Brain pericyte (primary cell): ENCODE data around the gene ST6GALNAC1.
"Not testable (repeated sequence)": the region's sequence is repeated elsewhere in the genome, so short reads cannot be mapped to it uniquely, and the experiment has no call there.

Experiments
- DNase-seq: peaks from one replicate; pipeline ENCODE4 v3.0.0-alpha.2; 2012; ENCODE audit warnings: low read depth, low spot score

Gene ST6GALNAC1

DNA sequence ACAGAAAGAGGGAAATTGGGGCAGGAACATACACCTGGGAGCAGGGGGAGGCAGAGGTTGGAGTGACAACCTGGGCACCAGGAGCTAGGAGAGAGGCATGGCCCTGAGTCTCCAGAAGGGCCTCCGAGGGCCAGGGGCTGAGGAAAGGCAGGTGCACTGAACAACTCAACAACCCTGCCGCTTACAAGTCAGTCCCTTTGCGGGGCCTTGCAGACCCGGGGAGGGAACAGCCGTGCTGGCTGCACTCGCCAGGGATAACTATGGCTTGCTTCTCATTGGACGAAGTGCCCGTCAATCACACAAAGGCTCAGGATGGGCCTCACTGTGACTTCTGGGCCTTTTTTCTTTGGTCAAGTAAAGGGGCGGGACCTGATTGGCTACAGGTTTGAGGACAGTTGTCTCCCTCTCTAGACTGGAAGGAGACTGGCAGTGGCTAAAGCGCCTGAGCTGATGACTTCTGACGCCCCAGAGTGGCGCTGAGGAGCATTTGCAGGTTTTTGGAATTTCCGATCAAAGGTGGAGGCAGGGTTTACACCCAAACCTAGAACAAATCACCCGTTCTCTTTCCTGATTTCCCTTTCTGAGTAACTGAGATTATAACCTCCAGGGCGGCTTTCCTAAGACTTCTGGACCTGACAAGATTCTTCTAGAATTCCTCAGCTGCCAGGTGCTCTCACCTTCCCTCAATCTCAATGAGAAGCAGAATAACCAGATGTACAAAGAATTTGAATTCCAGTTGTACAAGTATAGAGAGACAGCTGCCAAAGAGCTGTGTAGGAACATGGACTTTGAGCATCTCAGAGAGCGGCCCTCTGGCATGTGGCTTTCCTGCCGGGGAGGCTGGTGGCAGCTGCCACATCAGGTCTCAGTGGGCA is 30.3 kb downstream of the ST6GALNAC1 start:
- no peak for DNase-seq

DNA sequence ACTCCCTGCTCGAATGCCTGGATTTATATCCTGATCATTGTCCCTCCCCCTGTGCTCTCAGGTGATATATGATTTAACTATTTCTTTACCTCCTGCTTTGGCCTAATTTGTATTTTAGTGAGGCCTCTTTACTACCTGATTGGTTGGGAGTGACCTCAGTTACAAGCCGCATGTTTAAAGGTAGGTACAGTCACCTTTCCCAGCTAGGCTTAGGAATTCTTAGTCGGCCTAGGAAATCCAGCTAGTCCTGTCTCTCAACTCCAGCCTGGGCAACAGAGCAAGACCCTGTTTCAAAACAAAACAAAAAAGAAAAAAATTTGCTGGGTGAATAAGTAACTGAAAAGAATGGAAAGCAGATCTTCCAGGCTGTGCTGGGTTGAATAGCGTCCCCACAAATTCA is 31.1 kb downstream of the ST6GALNAC1 start:
- no peak for DNase-seq

DNA sequence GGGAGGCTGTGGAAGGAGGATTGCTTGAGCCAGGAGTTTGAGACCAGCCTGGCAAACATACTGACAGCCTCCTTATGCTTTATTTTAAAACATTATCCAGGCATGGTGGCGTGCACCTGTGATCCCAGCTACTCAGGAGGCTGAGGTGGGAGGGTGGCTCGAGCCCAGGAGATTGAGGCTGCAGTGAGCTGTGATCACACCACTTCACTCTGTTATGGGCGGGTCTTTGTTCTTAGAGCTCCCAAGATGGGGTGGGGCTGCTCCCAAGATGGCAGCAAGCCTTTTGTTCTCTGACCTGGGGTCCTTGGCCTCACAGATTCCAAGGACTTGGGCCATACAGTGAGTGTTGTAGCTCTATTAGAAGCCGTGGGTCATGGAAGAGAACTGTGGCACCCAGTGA is 31.8 kb downstream of the ST6GALNAC1 start:
- DNase-seq: no peak

DNA sequence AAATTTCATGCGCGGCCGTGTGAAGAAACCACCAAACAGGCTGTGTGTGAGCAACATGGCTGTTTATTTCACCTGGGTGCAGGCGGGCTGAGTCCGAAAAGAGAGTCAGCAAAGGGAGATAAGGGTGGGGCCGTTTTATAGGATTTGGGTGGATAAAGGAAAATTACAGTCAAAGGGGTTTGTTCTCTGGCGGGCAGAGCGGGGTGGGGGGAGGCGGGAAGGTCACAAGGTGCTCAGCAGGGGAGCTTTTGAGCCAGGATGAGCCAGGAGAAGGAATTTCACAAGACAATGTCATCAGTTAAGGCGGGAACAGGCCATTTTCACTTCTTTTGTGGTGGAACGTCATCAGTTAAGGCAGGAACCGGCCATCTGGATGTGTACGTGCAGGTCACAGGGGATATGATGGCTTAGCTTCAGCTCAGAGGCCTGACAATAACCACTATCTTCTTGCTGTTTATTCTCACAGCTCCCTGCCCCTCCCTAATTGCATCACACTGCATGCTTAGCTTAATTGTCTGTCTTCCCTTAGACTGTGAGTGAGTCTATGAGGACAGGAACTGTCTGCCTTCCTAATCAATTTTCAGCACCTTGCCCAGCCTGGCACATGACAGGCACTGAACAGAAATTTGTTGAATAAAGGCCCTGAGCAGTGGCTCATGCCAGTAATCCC is 32.3 kb downstream of the ST6GALNAC1 start:
- not testable (repeated sequence) for DNase-seq

DNA sequence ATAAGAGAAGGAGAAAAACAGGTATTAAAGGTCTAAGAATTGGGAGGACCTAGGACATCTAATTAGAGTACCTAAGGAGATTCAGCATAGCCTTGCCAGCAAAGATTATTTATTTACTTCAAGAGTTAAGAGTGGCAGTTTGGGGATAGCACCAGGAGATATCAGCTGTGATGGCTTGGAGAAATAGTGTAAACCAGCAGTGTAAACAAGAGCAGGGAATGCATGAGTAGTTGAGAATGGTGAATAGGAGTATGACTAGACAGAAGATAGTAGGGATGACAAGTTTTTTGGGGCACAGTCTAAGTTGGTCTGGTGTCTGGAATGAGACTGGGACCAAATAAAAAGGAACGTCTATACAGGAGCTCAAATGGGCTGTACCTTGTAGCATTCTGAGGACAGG is 36.9 kb downstream of the ST6GALNAC1 start:
- not testable (repeated sequence) for DNase-seq

DNA sequence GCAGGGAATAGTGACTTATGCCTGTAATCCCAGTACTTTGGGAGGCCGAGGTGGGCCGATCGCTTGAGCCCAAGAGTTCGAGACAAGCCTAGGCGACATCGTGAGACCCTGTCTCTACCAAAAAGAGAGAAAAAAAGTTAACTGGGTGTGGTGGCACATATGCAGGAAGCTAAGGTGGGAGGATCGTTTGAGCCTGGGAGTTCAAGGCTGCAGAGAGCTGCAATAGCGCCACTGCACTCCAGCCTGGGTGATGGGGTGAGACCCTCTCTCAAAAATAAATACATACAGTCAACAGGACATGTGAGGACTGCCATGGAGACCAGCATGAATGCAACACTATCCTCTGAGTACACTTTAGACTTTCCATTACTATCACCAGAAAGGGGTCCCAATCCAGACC is 42.5 kb downstream of the ST6GALNAC1 start:
- DNase-seq: no peak

DNA sequence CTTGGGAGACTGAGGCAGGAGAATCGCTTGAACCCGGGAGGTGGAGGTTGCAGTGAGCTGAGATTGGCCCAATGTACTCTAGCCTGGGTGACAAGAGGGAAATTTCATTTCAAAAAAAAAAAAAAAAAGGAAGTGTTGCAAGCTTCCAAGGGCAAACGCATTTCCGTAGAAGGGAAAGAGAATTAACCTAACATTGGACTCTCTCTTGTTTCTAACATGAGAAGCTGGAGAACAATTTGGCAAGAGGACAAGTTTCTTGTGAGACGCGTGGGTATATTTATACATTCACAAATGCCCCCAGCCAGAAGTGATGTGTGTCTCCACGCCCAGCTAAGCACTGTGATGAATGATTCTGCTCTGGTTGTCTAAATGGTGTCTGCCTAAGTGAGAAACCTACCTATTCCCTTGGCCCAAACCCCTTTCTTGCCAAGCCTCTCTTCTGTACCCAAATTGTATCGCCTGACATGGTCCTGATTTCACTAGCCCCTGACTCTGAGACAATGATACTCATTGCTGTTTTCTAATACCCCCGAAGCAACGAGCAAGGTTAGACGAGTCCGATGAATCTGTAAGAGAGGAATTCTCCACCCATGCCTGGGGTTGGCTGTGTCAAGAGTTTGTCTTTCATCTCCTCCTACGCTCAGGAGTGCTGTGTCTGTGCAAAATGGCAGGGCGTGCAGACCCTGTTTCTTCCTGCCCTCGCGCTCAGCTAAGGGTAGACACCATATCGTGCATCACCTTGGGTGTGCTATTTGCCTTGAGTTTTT is 43.7 kb downstream of the ST6GALNAC1 start:
- DNase-seq: no peak

DNA sequence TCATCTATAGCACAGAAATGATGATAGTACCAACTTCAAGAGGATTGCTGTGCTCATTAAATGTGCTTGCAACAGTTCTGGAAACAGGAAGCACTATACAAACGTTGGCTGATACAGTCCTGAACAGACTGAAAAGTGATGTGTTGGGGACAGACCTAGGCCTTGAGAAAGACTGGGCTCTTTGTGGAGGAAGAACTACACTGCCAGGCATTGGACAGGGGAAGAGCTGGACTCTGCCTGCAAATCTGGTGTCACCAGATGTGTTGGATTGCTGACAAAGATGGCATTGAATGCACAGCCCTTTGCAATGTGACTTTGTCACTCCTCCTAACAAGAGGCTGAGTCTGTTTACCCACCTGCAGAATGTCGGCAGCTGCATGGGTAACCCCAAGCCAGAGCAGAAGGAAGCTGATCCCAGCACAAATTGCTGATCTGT is 45.5 kb downstream of the ST6GALNAC1 start:
- DNase-seq: no peak

DNA sequence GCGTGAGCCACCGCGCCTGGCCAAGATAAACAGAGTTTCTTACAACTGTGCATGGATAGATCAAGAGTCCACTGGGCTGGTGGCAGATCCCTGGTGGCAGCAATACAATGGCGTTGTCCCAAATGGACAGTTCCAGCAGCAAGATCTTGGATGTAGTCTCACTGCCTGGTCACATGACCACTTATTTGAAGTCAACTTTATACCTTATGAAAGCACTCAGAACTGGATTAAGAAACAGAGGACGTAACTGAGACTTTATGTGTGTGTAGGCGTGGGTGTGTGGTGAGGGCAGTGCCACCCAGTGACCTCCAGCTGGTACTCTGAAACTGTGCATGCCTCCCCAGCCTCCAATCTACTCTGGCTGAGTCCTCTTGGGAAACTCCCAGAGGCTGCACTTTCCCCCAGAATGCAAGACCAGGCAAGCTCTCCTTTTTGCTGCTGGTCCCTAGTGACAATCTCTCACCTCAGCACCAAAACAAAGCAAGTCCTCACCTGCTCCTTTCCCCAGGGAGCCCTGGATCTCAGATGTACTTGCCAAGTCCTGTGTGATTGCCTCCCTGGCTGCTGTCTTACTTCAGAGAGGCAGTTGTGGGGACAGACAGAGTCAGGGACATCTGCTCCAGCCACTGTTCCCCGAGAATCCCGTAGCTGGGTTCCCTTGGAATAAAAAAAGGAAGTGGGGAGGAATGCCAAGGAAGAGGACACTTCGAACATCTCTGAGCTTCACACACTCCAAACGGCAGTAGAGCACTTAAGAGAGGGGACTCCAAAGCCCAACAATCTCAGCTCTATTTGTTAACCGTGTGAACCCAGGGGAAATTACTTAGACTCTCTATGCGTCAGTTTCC is 46.2 kb downstream of the ST6GALNAC1 start:
- no peak for DNase-seq

DNA sequence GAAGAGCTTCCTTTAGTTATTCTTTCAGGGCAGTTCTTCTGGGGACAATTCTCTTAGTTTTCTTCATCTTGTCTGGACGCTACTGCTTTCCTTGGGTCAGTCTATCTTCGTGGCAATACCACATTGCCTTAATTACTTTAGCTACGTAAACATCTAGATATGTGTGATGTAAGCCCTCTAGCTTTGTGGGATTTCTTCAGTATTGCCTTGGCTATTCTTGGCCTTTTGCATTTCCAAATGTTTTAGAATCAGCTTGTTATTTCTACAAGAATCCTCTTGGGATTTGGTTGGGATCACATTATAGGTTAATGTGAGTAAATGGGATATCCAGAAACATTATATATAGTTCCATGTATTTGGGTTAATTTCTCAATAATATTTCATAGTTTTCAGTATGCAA is 48.9 kb downstream of the ST6GALNAC1 start:
- DNase-seq: no peak

DNA sequence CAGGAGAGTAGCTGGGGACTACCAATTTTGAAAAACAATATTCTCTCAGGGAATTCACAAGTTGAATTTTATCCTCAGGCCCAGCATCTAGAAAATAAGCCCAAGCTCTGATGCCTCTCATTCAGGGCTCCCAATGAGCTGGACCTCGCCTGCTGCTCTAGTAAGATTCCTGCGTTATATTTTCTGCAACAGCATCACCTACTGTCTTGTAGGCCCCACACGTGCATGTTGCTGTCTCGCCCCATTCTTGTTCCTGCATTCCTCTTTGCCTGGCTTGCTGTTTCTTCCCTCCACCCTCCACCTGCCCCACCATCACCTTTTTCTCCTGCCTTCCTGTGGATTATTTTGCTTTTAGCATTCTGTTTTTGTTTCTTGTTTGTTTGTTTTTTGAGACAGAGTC is 49.6 kb downstream of the ST6GALNAC1 start:
- no peak for DNase-seq

DNA sequence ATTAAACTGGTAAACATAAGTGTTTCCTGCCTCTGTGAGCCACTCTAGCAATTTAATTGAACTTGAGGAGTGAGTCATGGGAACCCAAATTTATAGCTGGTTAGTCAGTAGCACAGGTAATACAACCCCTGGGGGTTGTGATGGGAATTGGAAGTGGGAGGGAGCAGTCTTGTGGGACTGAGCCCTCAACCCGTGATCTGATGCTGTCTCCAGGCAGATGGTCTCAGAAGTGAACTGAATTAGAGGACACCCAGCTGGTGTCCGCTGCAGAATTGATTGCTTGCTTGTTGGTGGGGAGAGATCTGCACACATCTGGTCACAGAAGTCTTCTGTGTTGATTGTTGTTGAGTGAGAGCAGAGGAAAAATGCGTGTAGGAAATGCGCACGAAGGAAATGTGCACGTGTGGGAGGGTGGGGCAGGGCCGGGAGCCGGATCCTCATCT is 50.2 kb downstream of the ST6GALNAC1 start:
- no peak for DNase-seq

DNA sequence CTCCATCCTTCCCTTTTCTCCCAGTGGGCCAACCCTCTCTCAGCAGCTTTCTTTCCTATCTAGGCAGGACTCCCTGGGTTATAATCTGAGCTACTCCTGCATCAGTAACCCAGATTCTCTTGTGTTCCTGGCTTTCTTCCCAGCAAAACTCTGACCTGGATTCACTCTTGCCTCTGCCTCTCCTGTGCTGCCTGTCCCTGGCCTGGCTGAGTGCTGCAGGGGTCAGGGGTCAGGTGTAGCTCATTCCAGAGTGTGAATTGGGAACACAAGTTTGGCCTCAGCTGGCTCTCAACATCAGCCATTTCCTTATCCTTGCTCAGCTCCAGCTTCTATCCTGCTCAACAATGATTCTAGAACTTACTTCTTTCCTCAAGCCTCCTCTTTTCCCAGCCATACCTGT is 55.4 kb downstream of the ST6GALNAC1 start:
- no peak for DNase-seq

DNA sequence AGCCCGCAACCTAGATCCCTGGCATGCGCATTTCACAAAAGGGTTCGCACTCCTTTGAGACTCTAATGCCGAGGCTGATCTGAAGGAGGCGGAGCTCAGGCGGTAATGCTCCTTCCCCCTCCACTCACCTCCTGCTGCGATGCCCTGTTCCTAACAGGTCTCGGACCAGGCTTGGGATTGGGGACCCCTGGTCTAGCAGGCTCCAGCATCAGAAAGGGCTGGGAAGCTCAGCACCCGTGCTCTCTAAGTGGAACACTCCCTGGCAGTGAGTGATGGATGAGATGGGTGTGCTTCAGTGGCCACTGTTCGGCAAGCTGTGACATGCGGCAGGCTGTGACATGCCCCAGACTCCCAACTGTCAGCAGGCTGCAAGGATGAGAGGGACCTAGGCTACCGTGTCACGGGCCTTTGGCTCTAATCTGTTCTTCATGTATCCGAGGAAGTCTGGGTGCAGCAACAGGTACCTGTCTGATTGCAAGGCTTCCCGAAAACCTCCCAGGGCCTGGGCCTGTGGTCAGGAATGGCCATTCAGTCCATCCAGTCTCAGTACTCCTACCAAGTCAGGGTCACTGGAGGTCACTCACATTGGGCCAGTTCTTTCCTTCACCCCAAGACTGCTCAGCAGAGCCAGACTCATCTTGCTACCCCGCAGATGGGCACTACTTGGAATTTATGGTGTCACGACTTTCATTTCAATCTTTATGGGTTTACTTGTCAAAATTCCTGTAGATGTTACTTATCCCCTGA is 56.6 kb downstream of the ST6GALNAC1 start:
- DNase-seq: no peak

DNA sequence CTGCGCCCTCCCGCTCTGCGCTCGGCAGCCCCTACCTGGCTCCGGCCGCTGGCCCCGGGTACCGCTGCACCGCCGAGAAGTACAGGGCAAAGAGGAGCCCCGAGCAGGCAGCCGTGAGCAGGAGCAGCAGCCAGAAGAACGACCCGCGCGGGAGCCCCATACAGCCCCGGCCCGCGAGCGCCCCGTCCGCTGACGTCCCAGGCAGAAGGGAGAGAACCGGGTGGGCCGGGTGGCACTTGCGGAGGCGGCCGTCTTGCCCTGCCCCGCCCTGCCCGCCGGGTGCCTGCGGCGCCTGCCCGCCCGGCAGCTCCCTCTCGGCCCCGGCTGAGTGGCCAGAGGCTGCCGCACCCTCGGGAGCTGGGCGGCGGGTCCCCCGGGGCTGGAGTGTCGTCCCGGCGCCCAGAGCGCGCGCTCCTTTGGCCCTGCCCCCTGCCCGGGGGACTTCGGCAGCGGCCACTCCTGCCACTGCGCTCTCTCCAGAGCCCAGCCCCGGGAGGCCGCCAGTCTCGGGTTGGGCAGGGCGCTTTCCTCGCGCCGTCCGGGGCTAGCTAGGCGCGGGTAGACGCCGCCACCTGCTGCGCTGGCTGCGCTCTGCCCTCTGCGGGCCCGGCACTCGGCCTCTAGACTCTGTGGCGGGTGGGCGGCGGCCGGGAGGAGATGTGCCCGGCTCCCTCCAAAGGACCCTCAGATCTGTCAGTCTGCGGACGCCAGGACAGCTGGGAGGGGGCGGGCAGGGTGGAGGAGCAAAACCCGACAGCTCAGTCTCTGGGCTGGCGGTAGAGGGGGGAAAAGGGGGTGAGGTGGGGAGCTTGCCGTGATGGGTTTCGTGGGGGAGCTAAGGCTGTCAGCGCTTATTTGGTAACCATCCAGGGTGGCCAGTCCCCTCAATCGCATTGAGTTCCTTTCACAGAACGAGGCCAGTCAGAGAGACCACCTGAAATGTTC is 57.6 kb downstream of the ST6GALNAC1 start, which contains the start of gene ST6GALNAC2:
ST6GALNAC2 (minus strand) TSS at position 212 of the 945 bp plus-strand sequence; CDS start at position 160, 52 bp downstream.
- no peak for DNase-seq

DNA sequence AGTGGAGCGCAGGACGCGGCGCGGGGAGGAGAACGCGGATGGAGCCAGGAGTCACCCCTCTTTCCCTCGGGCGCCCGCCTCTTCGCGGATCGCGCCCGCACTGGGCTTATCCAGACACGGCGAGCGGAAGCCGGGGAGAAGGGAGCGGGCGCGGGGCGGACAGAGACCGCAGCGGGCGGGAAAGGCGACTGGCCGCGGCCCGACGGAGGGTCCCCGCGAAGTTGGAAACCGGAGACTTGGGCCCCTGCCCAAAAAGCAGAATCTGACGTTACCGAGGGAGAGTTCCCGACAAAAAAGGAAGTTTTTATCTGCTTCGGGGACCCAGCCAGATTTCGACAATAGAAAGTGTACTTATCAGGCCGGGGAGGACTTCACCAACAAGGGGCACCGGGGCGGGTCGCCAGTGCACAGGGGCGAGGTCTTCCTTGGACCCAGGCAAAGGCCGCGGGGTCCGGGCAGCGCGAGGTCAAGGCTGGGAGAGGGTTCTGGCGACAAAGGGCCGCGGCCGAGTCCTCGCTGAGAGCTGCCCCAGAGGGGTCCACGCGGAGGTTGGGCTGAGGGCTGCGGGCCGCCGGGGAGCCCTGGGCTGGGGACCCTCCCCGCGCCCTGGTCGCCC is 58.4 kb downstream of the ST6GALNAC1 start:
- DNase-seq: no peak

DNA sequence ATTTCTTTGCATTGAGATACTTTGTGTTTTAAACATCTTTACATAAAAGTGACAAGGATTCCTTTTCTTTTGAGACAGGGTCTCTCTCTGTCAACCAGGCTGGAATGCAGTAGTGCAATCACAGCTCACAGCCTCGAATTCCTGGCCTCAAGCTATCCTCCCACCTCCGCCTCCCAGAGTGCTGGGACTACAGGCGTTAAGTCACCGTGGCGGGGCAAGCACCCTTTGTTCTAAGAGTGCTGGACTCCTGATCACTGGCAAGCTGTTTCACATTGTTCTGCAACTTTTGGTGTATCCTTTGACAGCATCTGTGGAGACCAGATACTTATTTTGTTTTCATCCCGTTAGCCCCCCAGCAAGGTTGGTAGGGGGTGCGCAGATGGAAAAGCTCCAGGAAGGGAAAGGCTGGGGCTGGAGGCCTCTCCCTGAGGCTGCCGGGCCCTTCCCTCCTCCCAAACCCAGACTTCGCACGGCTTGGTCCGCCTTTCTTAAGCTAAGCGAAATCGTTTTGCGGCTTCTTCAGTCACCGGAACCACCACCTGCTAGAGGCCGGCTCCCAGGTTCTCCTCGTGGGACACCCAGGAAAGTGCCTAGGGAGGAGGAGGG is 59.0 kb downstream of the ST6GALNAC1 start:
- no peak for DNase-seq

DNA sequence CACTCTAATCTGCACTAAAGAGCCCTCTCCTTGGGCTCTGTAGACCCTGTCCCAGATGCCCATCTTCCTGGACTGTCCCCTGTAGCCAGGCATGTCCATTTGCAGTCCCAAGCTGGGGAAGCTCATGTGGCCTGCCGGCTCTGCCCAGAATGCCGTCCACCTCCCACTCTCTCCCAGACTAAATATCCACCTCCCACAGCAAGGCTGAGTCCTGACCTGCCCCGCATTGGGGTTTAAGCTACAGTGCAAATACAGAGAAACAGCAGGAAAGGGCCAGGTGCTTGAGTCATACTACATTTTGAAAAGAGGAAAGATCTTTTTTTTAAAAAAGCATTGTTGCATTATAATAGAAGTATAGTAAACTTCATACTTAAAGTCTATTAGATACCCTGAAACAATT is 60.9 kb downstream of the ST6GALNAC1 start:
- DNase-seq: no peak
